ENCODE data around the gene NDFIP1.

Gene NDFIP1

GRCh38 chr5:142109331-142110045, 909 bp downstream of the NDFIP1 start (continued):
- TF ChIP-seq ZNF423 (tag by site-specific recombination; IDR thresholded peaks at IDR 0.05) (no peak), ZNF473 (tag by site-specific recombination; IDR thresholded peaks at IDR 0.05) (no peak), ZNF747 (tag by site-specific recombination; IDR thresholded peaks at IDR 0.05) (no peak), ZNF426 (tag by site-specific recombination; IDR thresholded peaks at IDR 0.05) (no peak), SALL2 (tag by site-specific recombination; IDR thresholded peaks at IDR 0.05; ENCODE audit: borderline replicate concordance) (no peak), ZNF24 (tag by site-specific recombination; IDR thresholded peaks at IDR 0.05) (no peak), OVOL3 (tag by site-specific recombination; IDR thresholded peaks at IDR 0.05) (no peak), ZNF146 (tag by site-specific recombination; IDR thresholded peaks at IDR 0.05) (no peak), ZNF140 (tag by site-specific recombination; IDR thresholded peaks at IDR 0.05) (no peak), ZNF670 (tag by site-specific recombination; IDR thresholded peaks at IDR 0.05; ENCODE audit: low read depth) (no peak), BCL11A (tag by site-specific recombination; IDR thresholded peaks at IDR 0.05; ENCODE audit: low read depth) (no peak), WT1 (tag by site-specific recombination; IDR thresholded peaks at IDR 0.05) (peak; percentile 56; the same call in 1 of the 2 replicates), ZNF596 (tag by site-specific recombination; IDR thresholded peaks at IDR 0.05) (no peak), ZNF175 (tag by site-specific recombination; IDR thresholded peaks at IDR 0.05) (no peak), ZNF391 (tag by site-specific recombination; IDR thresholded peaks at IDR 0.05; ENCODE audit: borderline replicate concordance, low read depth) (no peak), IKZF3 (tag by site-specific recombination; IDR thresholded peaks at IDR 0.05) (0 out of 2 replicates have a peak, but pooled peaks have one; percentile 6), ZNF10 (tag by site-specific recombination; IDR thresholded peaks at IDR 0.05) (no peak), ZNF133 (tag by site-specific recombination; IDR thresholded peaks at IDR 0.05) (no peak), ZNF701 (tag by site-specific recombination; IDR thresholded peaks at IDR 0.05) (no peak), KLF9 (tag by site-specific recombination; IDR thresholded peaks at IDR 0.05; ENCODE audit: low read depth) (no peak), ZNF624 (tag by site-specific recombination; IDR thresholded peaks at IDR 0.05) (no peak), KLF7 (tag by site-specific recombination; IDR thresholded peaks at IDR 0.05; ENCODE audit: borderline replicate concordance) (no peak), ZNF37A (tag by site-specific recombination; IDR thresholded peaks at IDR 0.05) (no peak), ZNF76 (tag by site-specific recombination; IDR thresholded peaks at IDR 0.05; ENCODE audit: borderline replicate concordance, low read depth) (no peak), PRDM10 (tag by site-specific recombination; IDR thresholded peaks at IDR 0.05) (peak; percentile 78)
- TF ChIP-seq, protein P1, sequence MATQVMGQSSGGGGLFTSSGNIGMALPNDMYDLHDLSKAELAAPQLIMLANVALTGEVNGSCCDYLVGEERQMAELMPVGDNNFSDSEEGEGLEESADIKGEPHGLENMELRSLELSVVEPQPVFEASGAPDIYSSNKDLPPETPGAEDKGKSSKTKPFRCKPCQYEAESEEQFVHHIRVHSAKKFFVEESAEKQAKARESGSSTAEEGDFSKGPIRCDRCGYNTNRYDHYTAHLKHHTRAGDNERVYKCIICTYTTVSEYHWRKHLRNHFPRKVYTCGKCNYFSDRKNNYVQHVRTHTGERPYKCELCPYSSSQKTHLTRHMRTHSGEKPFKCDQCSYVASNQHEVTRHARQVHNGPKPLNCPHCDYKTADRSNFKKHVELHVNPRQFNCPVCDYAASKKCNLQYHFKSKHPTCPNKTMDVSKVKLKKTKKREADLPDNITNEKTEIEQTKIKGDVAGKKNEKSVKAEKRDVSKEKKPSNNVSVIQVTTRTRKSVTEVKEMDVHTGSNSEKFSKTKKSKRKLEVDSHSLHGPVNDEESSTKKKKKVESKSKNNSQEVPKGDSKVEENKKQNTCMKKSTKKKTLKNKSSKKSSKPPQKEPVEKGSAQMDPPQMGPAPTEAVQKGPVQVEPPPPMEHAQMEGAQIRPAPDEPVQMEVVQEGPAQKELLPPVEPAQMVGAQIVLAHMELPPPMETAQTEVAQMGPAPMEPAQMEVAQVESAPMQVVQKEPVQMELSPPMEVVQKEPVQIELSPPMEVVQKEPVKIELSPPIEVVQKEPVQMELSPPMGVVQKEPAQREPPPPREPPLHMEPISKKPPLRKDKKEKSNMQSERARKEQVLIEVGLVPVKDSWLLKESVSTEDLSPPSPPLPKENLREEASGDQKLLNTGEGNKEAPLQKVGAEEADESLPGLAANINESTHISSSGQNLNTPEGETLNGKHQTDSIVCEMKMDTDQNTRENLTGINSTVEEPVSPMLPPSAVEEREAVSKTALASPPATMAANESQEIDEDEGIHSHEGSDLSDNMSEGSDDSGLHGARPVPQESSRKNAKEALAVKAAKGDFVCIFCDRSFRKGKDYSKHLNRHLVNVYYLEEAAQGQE (tag by site-specific recombination; IDR thresholded peaks at IDR 0.05), result no peak
- TF ChIP-seq, protein P2, sequence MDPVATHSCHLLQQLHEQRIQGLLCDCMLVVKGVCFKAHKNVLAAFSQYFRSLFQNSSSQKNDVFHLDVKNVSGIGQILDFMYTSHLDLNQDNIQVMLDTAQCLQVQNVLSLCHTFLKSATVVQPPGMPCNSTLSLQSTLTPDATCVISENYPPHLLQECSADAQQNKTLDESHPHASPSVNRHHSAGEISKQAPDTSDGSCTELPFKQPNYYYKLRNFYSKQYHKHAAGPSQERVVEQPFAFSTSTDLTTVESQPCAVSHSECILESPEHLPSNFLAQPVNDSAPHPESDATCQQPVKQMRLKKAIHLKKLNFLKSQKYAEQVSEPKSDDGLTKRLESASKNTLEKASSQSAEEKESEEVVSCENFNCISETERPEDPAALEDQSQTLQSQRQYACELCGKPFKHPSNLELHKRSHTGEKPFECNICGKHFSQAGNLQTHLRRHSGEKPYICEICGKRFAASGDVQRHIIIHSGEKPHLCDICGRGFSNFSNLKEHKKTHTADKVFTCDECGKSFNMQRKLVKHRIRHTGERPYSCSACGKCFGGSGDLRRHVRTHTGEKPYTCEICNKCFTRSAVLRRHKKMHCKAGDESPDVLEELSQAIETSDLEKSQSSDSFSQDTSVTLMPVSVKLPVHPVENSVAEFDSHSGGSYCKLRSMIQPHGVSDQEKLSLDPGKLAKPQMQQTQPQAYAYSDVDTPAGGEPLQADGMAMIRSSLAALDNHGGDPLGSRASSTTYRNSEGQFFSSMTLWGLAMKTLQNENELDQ (tag by site-specific recombination; IDR thresholded peaks at IDR 0.05; ENCODE audit: low read depth), result no peak

Measured in HEK293 (cell line).